ENCODE results near the gene KRTAP10-10.

Gene KRTAP10-10

DNA sequence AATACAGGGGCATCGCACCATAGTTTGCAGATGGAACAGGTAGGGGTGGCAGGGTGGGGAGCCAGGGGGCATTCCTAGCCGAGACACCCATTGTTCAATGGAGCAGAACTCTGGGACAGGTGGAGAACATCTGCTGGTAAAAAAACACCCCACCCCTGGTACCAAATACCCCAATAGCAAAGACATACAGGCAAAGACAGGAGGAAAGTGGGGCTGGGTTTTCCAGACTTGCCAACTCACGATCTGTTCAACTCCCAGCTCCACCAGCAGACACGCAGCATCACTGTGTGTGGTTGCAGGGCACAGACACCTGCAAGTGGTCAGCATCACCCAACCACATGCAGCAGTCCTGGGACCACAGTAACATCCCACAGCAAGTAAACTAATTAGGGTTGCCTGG, 25.6 kb upstream of the KRTAP10-10 start:
- H3K27ac ChIP-seq, result no peak overlapping the region
- TF ChIP-seq, protein P1, sequence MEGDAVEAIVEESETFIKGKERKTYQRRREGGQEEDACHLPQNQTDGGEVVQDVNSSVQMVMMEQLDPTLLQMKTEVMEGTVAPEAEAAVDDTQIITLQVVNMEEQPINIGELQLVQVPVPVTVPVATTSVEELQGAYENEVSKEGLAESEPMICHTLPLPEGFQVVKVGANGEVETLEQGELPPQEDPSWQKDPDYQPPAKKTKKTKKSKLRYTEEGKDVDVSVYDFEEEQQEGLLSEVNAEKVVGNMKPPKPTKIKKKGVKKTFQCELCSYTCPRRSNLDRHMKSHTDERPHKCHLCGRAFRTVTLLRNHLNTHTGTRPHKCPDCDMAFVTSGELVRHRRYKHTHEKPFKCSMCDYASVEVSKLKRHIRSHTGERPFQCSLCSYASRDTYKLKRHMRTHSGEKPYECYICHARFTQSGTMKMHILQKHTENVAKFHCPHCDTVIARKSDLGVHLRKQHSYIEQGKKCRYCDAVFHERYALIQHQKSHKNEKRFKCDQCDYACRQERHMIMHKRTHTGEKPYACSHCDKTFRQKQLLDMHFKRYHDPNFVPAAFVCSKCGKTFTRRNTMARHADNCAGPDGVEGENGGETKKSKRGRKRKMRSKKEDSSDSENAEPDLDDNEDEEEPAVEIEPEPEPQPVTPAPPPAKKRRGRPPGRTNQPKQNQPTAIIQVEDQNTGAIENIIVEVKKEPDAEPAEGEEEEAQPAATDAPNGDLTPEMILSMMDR (conservative IDR thresholded peaks at IDR 0.05), result no peak

DNA sequence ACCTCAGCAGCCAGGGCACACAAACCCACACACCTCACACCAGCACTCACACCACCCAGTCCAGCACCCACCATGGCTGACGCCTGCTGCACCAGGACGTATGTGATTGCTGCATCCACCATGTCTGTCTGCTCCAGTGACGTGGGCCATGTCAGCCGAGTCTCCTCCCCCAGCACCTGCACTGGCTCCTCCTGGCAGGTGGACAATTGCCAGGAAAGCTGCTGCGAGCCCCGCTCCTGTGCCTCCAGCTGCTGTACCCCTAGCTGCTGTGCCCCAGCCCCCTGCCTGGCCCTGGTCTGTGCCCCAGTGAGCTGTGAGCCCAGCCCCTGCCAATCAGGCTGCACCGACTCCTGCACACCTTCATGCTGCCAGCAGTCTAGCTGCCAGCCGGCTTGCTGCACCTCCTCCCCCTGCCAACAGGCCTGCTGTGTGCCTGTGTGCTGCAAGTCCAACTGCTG, 25.1 kb upstream of the KRTAP10-10 start, which contains the start of gene KRTAP10-8:
Gene KRTAP10-8 (plus strand): TSS at position 51 of the 458 bp plus-strand sequence. CDS start 22 bp downstream, at position 73.
- TF ChIP-seq, protein P1 (conservative IDR thresholded peaks at IDR 0.05), result no peak
- H3K27ac ChIP-seq, result no peak within 1 kb of the TSS

DNA sequence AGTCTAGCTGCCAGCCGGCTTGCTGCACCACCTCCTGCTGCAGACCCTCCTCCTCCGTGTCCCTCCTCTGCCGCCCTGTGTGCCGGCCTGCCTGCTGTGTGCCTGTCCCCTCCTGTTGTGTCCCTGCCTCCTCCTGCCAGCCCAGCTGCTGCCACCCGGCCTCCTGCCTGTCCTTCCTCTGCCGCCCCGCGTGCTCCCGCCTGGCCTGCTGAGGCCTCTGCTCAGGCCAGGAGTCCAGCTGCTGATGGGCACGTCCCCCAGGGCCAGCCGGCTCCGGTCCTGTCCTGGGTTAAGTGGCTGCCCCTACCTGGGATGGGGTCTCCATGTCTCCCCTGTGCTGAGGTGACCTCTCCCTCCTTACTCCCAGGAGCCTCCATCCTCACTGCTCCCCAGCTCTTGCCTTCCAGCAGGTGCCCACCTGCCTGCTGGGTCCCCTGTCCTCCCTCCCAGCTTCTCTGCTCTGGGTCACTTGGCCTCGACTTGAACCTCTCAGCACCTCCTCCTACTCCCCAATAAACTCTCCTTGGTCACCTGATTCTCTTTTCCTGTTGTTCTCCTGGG, 24.4 kb upstream of the KRTAP10-10 start:
- no peak overlapping the region for H3K27ac ChIP-seq
- TF ChIP-seq, protein P1 (conservative IDR thresholded peaks at IDR 0.05), result no peak

DNA sequence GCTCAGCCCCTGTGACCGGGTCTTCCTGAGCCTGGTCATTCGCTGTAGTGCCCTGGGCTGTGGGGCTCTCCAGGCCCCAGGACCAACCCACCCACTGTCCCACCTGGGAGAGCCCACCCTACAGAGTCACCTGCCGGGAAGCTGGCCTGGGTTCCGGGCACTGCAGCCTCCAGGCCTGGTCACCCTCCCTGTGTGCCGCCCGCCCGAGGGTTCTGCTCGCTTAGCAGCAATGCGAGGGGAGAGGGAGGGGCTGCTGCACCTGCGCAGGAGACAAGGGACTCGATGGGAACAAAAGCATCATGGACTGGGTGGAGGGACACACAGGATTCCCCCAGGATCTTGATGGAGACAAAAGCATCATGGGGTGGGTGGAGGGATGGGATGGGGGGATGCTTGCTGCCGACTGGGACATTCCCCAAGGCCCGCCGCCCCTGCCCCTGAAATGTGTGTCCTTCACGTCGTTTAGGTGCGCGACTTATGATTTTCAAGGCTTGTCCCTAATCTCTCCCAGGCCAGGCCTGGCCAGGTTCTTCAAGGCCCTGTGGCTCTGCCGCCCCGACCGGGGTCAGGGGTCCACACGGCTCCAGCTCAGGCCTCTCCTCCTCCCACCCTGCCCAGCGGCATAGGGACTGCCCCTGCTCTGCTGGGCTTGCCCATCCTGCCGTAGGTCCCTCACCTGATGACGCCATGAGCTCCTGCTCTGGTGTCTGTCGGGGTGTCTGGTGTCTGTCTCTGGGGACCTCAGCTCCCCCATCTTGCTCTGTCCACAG, 23.6 kb upstream of the KRTAP10-10 start:
- TF ChIP-seq, protein P1 (conservative IDR thresholded peaks at IDR 0.05), result no peak
- H3K27ac ChIP-seq, result no peak overlapping the region

DNA sequence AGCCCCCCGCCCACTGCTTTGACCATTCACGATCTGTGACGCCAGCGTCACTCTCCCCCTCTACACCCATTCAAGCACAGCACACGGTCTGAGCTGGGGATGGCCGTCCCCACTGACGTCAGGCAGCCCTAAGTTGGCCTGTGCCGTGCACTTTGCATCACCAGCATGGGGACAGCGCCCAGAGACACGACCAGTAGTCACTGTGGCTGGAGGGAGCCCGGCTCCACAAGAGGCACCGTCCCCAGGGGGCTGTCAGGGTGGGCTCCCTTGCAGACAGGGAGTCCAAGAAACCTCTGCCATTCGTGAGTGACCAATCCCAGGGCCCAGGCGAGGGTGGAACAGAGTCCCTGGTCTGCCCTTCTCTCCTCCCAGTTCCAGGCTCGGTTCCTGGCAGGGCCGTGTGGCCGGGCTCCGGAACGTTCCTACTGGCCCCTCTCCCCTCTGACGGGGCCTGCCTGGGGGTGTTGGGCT, 23.0 kb upstream of the KRTAP10-10 start:
- TF ChIP-seq, protein P1 (conservative IDR thresholded peaks at IDR 0.05), result no peak
- H3K27ac ChIP-seq, result no peak overlapping the region

DNA sequence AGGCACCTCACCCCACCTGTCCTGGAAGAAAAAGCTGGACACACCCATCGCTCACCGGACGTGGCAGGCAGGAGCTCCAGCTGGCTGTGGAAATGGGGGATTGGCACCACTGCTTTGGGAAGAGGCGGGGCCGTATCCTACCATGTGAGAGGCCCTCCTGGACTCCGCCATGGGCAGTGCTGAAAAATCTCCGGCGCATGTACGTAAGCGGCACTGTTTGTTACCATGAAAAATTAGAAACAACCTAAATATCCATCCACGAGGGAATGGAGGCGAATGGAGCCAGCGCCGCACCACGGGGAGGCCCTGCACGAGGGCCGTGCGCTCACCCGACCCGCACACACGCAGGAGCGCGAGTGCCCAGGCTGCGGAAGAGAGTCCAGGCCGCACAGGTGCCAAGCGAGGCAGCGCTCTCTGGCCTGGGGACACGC, 22.2 kb upstream of the KRTAP10-10 start:
- TF ChIP-seq, protein P1 (conservative IDR thresholded peaks at IDR 0.05), result no peak
- no peak overlapping the region for H3K27ac ChIP-seq

DNA sequence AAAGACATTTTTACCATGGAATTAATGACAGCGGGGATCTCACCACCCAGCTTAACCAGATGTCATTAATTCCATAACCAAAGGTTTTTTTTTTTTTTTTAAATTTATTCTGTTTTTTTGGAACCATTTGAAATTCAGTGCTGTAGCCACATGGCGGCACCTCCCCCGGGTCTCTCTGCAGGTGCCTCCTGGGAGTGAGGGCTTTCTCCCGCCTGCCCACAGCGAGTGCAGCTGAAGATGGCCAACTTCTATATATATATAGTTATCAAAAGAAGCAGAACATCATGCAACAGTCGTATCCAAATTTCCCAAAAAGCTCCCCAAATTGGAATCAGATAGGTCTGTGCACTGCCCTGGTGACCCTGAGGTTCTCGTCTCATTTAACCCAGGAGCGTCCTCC, 21.7 kb upstream of the KRTAP10-10 start:
- no peak overlapping the region for H3K27ac ChIP-seq
- TF ChIP-seq, protein P1 (conservative IDR thresholded peaks at IDR 0.05), result no peak

All from VCaP (cell line).